GM12878 (cell line): ENCODE data around the gene DIAPH1. TPM values are rescaled to one million over a fixed set of nuclear protein-coding genes. Genes with fewer than 3 reads are reported as not detected.
A peak's percentile ranks its signal among the peaks of the same experiment; 100 is the strongest.

Experiments used
- BHLHE40 ChIP-seq, 2 experiments: fragments of 450-650 bp in 1 of 2; IDR thresholded peaks; 2 replicates each; pipeline ENCODE4 v1.6.1; 2011 to 2017; ENCODE audit warnings: low read depth in 2 of 2, borderline replicate concordance in 1 of 2, improper control_type of control experiment in 1 of 2, low read length in 1 of 2, mild to moderate bottlenecking in 1 of 2
- CREM ChIP-seq: IDR thresholded peaks from 2 replicates; pipeline ENCODE4 v1.6.1; 2014; ENCODE audit warnings: antibody characterized with exemption, low read depth
- KLF5 ChIP-seq: fragments of 450-650 bp; IDR thresholded peaks from 2 replicates; pipeline ENCODE4 v1.6.1; 2014; ENCODE audit warnings: mild to moderate bottlenecking; ENCODE audit not compliant: partially characterized antibody
- MEF2A ChIP-seq: IDR thresholded peaks from 2 replicates; pipeline ENCODE4 v1.6.1; 2011; ENCODE audit warnings: low read depth, mild to moderate bottlenecking, low read length, moderate library complexity; ENCODE audit not compliant: insufficient read depth
- MYC ChIP-seq: IDR thresholded peaks from 2 replicates; pipeline ENCODE4 v1.6.1; 2011; ENCODE audit warnings: mild to moderate bottlenecking, low read length, moderate library complexity, inconsistent platforms; ENCODE audit not compliant: insufficient read depth, insufficient replicate concordance, insufficient read length, severe bottlenecking
- NR2C2 ChIP-seq: IDR thresholded peaks from 2 replicates; pipeline ENCODE4 v1.6.1; 2011; ENCODE audit warnings: borderline replicate concordance, low read depth; ENCODE audit not compliant: control insufficient read depth, insufficient read length
- RFX5 ChIP-seq: IDR thresholded peaks from 2 replicates; pipeline ENCODE4 v1.6.1; 2011; ENCODE audit warnings: low read depth, low read length, improper control_type of control experiment
- SIX5 ChIP-seq: IDR thresholded peaks from 2 replicates; pipeline ENCODE4 v1.6.1; 2011; ENCODE audit warnings: mild to moderate bottlenecking, low read depth, low read length, moderate library complexity; ENCODE audit not compliant: severe bottlenecking
- TBL1XR1 ChIP-seq: IDR thresholded peaks from 2 replicates; pipeline ENCODE4 v1.6.1; 2012; ENCODE audit warnings: low read depth, low read length, improper control_type of control experiment
- TCF7 ChIP-seq: IDR thresholded peaks from 2 replicates; pipeline ENCODE4 v1.6.1; 2014; ENCODE audit warnings: antibody characterized with exemption, borderline replicate concordance
- polyA plus RNA-seq, 11 experiments: library from polyadenylated mRNA; depleted of rRNA in 4 of 11; unstranded in 6 of 11; stranded (reverse) in 5 of 11; fragments of >200 nt; fragmentation: Nextera tagmentation in 4 of 11; fragmentation: Illumina TruSeq in 1 of 11; extraction: Ambion mirVana in 4 of 11; extraction: Trizol in 1 of 11; gene quantifications; 1 replicate in 1 of 11; 2 replicates in 10 of 11; pipeline versions ENCODE4 v1.2.1 to v1.2.3, GENCODE V29; 2011 to 2016; ENCODE audit warnings: inconsistent platforms in 2 of 11, missing spikeins in 2 of 11, low read depth in 1 of 11
- total RNA-seq, 4 experiments: library from RNA; depleted of rRNA in 3 of 4; stranded (reverse); fragments of >200 nt in 3 of 4; fragmentation: Illumina TruSeq in 1 of 4; extraction: Trizol in 1 of 4; gene quantifications; 2 replicates each; pipeline versions ENCODE4 v1.2.1 to v1.2.3, GENCODE V29; 2013 to 2021
- TF ChIP-seq, protein P1 (sequence below): fragments of 450-650 bp; IDR thresholded peaks from 2 replicates; pipeline ENCODE4 v1.6.1; 2017; ENCODE audit warnings: antibody characterized with exemption, mild to moderate bottlenecking, moderate library complexity
- TF ChIP-seq, protein P2 (sequence below): fragments of 450-650 bp; IDR thresholded peaks from 2 replicates; pipeline ENCODE4 v1.6.1; 2017; ENCODE audit warnings: mild to moderate bottlenecking, moderate library complexity
- TF ChIP-seq, protein P3 (sequence below): fragments of 450-650 bp; IDR thresholded peaks from 2 replicates; pipeline ENCODE4 v1.6.1; 2018; ENCODE audit warnings: mild to moderate bottlenecking, low read depth, moderate library complexity; ENCODE audit not compliant: partially characterized antibody
- TF ChIP-seq, protein P4 (sequence below): fragments of 450-650 bp; IDR thresholded peaks from 2 replicates; pipeline ENCODE4 v1.6.1; 2017; ENCODE audit warnings: low read depth, mild to moderate bottlenecking, moderate library complexity
- TF ChIP-seq, protein P5 (sequence below): fragments of 450-650 bp; IDR thresholded peaks from 2 replicates; pipeline ENCODE4 v1.6.1; 2016; ENCODE audit warnings: mild to moderate bottlenecking

DIAPH1 gene
- total and polyA plus RNA-seq, 10 of the 15 experiments (the other 5 are each of a cell fraction or from before 2014, with no cell fraction given): 37.8 to 168 (median 59.0) TPM

DNA sequence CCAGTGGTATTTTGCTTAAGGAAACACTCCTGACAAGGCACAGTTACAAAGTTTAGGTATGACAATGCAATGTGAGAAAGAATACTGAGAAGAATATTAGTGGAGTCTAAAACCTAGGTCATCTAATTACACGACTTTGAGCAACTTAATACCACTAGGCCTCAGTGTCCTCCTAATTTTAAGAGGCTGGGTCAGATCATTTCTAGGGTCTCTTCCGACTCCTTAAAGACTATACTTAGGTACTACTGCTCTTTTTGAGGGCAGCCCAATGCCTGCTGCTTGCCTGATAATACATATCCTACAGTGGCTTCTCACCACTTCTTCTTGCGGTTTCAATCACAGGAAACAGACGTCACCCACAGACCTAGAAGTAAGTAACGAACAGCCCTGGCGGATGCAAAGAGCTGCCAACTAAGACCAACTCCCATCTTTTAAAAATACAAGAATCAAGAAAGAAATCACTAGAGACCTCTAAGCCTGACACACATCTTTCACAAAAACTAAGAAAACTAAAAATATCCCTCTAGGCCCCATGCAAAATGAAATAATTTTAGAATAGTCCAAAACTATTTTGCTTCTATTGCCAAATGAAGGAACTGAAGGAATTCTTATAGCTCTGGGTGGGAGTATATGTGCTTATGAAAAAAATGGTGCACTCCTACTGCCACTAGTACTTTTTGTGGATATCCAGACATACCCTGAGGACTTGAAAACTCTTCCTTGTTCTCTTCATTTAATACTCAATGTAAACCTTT lies 13.1 kb downstream of the DIAPH1 start (continued):
- TF ChIP-seq, protein P1, sequence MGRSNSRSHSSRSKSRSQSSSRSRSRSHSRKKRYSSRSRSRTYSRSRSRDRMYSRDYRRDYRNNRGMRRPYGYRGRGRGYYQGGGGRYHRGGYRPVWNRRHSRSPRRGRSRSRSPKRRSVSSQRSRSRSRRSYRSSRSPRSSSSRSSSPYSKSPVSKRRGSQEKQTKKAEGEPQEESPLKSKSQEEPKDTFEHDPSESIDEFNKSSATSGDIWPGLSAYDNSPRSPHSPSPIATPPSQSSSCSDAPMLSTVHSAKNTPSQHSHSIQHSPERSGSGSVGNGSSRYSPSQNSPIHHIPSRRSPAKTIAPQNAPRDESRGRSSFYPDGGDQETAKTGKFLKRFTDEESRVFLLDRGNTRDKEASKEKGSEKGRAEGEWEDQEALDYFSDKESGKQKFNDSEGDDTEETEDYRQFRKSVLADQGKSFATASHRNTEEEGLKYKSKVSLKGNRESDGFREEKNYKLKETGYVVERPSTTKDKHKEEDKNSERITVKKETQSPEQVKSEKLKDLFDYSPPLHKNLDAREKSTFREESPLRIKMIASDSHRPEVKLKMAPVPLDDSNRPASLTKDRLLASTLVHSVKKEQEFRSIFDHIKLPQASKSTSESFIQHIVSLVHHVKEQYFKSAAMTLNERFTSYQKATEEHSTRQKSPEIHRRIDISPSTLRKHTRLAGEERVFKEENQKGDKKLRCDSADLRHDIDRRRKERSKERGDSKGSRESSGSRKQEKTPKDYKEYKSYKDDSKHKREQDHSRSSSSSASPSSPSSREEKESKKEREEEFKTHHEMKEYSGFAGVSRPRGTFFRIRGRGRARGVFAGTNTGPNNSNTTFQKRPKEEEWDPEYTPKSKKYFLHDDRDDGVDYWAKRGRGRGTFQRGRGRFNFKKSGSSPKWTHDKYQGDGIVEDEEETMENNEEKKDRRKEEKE: no peak
- TF ChIP-seq, protein P2, sequence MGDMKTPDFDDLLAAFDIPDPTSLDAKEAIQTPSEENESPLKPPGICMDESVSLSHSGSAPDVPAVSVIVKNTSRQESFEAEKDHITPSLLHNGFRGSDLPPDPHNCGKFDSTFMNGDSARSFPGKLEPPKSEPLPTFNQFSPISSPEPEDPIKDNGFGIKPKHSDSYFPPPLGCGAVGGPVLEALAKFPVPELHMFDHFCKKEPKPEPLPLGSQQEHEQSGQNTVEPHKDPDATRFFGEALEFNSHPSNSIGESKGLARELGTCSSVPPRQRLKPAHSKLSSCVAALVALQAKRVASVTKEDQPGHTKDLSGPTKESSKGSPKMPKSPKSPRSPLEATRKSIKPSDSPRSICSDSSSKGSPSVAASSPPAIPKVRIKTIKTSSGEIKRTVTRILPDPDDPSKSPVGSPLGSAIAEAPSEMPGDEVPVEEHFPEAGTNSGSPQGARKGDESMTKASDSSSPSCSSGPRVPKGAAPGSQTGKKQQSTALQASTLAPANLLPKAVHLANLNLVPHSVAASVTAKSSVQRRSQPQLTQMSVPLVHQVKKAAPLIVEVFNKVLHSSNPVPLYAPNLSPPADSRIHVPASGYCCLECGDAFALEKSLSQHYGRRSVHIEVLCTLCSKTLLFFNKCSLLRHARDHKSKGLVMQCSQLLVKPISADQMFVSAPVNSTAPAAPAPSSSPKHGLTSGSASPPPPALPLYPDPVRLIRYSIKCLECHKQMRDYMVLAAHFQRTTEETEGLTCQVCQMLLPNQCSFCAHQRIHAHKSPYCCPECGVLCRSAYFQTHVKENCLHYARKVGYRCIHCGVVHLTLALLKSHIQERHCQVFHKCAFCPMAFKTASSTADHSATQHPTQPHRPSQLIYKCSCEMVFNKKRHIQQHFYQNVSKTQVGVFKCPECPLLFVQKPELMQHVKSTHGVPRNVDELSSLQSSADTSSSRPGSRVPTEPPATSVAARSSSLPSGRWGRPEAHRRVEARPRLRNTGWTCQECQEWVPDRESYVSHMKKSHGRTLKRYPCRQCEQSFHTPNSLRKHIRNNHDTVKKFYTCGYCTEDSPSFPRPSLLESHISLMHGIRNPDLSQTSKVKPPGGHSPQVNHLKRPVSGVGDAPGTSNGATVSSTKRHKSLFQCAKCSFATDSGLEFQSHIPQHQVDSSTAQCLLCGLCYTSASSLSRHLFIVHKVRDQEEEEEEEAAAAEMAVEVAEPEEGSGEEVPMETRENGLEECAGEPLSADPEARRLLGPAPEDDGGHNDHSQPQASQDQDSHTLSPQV: no peak
- TF ChIP-seq TBL1XR1 (no peak), MYC (no peak), SIX5 (no peak), RFX5 (no peak), KLF5 (no peak), TCF7 (no peak), BHLHE40 (IDR thresholded peaks at IDR 0.05; ENCODE audit: borderline replicate concordance in 1 of 2, low read depth in 2 of 2, low read length in 1 of 2) (peak; percentile 12 to 41; a peak in 2 of 4 replicates), NR2C2 (no peak), CREM (peak; percentile 92), MEF2A (peak; percentile 64; the same call in 1 of the 2 replicates)
- TF ChIP-seq, protein P3, sequence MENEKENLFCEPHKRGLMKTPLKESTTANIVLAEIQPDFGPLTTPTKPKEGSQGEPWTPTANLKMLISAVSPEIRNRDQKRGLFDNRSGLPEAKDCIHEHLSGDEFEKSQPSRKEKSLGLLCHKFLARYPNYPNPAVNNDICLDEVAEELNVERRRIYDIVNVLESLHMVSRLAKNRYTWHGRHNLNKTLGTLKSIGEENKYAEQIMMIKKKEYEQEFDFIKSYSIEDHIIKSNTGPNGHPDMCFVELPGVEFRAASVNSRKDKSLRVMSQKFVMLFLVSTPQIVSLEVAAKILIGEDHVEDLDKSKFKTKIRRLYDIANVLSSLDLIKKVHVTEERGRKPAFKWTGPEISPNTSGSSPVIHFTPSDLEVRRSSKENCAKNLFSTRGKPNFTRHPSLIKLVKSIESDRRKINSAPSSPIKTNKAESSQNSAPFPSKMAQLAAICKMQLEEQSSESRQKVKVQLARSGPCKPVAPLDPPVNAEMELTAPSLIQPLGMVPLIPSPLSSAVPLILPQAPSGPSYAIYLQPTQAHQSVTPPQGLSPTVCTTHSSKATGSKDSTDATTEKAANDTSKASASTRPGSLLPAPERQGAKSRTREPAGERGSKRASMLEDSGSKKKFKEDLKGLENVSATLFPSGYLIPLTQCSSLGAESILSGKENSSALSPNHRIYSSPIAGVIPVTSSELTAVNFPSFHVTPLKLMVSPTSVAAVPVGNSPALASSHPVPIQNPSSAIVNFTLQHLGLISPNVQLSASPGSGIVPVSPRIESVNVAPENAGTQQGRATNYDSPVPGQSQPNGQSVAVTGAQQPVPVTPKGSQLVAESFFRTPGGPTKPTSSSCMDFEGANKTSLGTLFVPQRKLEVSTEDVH: no peak
- TF ChIP-seq, protein P4, sequence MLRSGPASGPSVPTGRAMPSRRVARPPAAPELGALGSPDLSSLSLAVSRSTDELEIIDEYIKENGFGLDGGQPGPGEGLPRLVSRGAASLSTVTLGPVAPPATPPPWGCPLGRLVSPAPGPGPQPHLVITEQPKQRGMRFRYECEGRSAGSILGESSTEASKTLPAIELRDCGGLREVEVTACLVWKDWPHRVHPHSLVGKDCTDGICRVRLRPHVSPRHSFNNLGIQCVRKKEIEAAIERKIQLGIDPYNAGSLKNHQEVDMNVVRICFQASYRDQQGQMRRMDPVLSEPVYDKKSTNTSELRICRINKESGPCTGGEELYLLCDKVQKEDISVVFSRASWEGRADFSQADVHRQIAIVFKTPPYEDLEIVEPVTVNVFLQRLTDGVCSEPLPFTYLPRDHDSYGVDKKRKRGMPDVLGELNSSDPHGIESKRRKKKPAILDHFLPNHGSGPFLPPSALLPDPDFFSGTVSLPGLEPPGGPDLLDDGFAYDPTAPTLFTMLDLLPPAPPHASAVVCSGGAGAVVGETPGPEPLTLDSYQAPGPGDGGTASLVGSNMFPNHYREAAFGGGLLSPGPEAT: peak; percentile 79; the same call in 1 of the 2 replicates
- TF ChIP-seq, protein P5, sequence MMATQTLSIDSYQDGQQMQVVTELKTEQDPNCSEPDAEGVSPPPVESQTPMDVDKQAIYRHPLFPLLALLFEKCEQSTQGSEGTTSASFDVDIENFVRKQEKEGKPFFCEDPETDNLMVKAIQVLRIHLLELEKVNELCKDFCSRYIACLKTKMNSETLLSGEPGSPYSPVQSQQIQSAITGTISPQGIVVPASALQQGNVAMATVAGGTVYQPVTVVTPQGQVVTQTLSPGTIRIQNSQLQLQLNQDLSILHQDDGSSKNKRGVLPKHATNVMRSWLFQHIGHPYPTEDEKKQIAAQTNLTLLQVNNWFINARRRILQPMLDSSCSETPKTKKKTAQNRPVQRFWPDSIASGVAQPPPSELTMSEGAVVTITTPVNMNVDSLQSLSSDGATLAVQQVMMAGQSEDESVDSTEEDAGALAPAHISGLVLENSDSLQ: peak; percentile 56
